Measurements from ENCODE around the gene CACNA1C. TPM values are rescaled to one million over a fixed set of nuclear protein-coding genes. Genes with fewer than 3 reads are reported as not detected.

CACNA1C gene
- total RNA-seq, 4 donors from 2014 or later, result 44.1 to 104 (median 49.4) TPM

DNA sequence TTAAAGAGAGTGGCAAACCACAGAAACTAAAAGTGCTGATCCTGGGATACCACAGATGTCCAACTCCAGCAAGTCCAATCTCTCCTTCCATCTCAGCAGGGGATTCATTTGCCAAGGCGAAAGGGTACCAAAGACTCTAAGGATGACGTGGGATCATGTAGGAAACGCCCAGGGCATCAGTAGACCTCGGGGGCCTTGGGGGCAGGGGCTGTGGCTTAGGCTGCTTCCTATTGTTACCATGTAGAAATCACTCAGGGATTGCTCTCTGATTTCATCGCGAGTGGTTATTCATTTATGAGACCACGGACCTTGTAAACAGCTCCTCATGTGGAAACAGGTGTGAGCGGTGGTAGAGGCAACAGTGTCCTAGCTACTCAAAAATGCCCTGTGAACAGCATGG, 592.7 kb downstream of the CACNA1C start:
- Histone ChIP-seq H3K36me3 (peaks cover 0 to 5% (median 2%) of the 10 kb centered on the region in 4 donors), H3K27ac (replicated peaks in 1 of 4) (no peak overlapping the region), H3K9me3 (no peaks in the 10 kb centered on the region), H3K4me1 (peaks cover 15 to 47% (median 34%) of the 10 kb centered on the region in 4 donors), H3K4me3 (no peak overlapping the region), H3K27me3 (no peaks in the 10 kb centered on the region)
- intact Hi-C loops (cut with DNase I), result no loop called here
- TF ChIP-seq POLR2AphosphoS5 (IDR thresholded peaks at IDR 0.05) (no peak), POLR2A (IDR thresholded peaks at IDR 0.05; ENCODE audit: low read depth) (no peak), EP300 (IDR thresholded peaks at IDR 0.05) (no peak)
- TF ChIP-seq, protein P1, sequence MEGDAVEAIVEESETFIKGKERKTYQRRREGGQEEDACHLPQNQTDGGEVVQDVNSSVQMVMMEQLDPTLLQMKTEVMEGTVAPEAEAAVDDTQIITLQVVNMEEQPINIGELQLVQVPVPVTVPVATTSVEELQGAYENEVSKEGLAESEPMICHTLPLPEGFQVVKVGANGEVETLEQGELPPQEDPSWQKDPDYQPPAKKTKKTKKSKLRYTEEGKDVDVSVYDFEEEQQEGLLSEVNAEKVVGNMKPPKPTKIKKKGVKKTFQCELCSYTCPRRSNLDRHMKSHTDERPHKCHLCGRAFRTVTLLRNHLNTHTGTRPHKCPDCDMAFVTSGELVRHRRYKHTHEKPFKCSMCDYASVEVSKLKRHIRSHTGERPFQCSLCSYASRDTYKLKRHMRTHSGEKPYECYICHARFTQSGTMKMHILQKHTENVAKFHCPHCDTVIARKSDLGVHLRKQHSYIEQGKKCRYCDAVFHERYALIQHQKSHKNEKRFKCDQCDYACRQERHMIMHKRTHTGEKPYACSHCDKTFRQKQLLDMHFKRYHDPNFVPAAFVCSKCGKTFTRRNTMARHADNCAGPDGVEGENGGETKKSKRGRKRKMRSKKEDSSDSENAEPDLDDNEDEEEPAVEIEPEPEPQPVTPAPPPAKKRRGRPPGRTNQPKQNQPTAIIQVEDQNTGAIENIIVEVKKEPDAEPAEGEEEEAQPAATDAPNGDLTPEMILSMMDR (IDR thresholded peaks at IDR 0.05), result no peak
- no peak for DNase-seq (ENCODE audit: extremely low spot score)
- 88% methylated on average over 8 of the region's 8 CpGs for WGBS

DNA sequence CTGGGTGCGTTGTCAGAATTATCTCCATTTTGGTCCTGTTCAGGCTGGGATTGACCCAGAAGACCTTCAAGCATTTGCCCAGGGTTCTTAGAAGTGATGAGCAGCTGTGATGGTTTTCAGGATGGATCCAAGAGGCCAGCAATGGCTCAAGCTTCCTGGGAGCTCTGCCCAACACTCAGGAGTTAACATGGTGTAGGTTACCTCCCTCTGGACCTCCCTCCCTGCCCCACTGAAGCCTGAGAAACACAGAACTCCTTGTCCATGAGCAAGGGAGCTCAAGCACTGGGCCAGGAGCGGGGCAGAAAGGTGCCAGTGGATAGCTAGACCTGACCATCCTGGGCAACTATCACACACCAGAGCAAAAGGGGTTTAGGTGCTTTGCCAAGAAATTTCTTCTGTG, 593.6 kb downstream of the CACNA1C start:
- H3K36me3 ChIP-seq, result peaks cover 0 to 10% (median 4%) of the 10 kb centered on the region in 4 donors
- no peaks in the 10 kb centered on the region for H3K27me3 ChIP-seq
- intact Hi-C loops (cut with DNase I), result no loop called here
- 91% methylated on average over 2 of the region's 2 CpGs for WGBS
- no peak overlapping the region for H3K4me3 ChIP-seq
- H3K27ac ChIP-seq (replicated peaks in 1 of 4), result no peak overlapping the region
- H3K9me3 ChIP-seq, result no peaks in the 10 kb centered on the region
- H3K4me1 ChIP-seq, result peaks cover 8 to 44% (median 26%) of the 10 kb centered on the region in 4 donors
- TF ChIP-seq POLR2A (IDR thresholded peaks at IDR 0.05; ENCODE audit: low read depth) (no peak), POLR2AphosphoS5 (IDR thresholded peaks at IDR 0.05) (no peak), EP300 (IDR thresholded peaks at IDR 0.05) (no peak)
- TF ChIP-seq, protein P1 (IDR thresholded peaks at IDR 0.05), result no peak
- no peak for DNase-seq (ENCODE audit: extremely low spot score)

DNA sequence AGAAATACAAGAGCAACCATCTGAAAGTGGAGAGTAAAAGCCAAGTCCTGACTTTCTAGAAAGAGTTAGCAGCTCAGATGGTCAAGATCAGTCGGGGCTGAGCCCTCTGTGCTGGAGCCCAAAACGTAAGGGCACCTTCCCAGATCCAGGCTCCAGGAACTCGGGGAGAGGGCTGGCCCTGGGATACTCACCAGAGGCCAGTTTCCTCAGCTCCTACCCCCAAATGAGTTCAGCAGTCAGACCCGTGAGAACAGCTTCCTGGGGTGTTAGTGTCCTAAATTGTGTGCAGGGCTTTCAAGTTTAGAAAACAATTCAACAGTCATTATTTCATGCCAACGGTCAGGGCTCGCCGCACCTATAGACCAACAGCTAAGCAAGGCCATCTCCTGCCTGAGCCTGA, 594.4 kb downstream of the CACNA1C start:
- WGBS, result 86% methylated on average over 6 of the region's 7 CpGs
- Histone ChIP-seq H3K4me1 (peaks cover 0 to 37% (median 22%) of the 10 kb centered on the region in 4 donors), H3K27ac (replicated peaks in 1 of 4) (no peak overlapping the region), H3K9me3 (no peaks in the 10 kb centered on the region), H3K27me3 (no peaks in the 10 kb centered on the region), H3K36me3 (peaks cover 0 to 17% (median 12%) of the 10 kb centered on the region in 4 donors), H3K4me3 (no peak overlapping the region)
- intact Hi-C loops (cut with DNase I), result no loop called here
- DNase-seq (ENCODE audit: extremely low spot score), result no peak
- TF ChIP-seq, protein P1 (IDR thresholded peaks at IDR 0.05), result no peak
- no peak for TF ChIP-seq POLR2A (IDR thresholded peaks at IDR 0.05; ENCODE audit: low read depth)
- no peak for TF ChIP-seq EP300 (IDR thresholded peaks at IDR 0.05)
- no peak for TF ChIP-seq POLR2AphosphoS5 (IDR thresholded peaks at IDR 0.05)

DNA sequence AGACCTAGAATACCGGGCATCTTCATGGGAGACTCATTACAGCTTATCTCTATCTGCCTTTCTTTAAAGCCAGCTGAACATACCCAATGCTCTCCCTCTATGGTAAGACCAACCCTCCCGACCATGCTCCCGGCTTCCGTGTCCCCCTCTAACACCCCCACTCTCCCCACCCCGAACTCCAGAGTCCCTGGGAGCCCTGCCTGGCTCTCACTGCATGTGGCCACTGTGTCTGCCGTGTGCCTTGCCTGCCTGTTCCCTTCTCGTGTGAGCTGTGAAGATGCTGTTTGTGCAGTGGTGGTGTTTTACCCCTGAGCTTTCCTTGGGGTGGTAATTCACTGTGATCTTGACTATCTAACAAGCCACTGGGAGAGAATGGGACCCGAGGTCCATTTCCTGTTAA, 595.6 kb downstream of the CACNA1C start:
- 88% methylated on average over 8 of the region's 8 CpGs for WGBS
- H3K27ac ChIP-seq (replicated peaks in 1 of 4), result no peak overlapping the region
- H3K27me3 ChIP-seq, result no peaks in the 10 kb centered on the region
- H3K4me1 ChIP-seq, result peaks cover 0 to 37% (median 22%) of the 10 kb centered on the region in 4 donors
- peaks cover 4 to 26% (median 23%) of the 10 kb centered on the region in 4 donors for H3K36me3 ChIP-seq
- no peak overlapping the region for H3K4me3 ChIP-seq
- intact Hi-C loops (cut with DNase I), result no loop called here
- no peaks in the 10 kb centered on the region for H3K9me3 ChIP-seq
- TF ChIP-seq EP300 (IDR thresholded peaks at IDR 0.05), result no peak
- no peak for DNase-seq (ENCODE audit: extremely low spot score)

DNA sequence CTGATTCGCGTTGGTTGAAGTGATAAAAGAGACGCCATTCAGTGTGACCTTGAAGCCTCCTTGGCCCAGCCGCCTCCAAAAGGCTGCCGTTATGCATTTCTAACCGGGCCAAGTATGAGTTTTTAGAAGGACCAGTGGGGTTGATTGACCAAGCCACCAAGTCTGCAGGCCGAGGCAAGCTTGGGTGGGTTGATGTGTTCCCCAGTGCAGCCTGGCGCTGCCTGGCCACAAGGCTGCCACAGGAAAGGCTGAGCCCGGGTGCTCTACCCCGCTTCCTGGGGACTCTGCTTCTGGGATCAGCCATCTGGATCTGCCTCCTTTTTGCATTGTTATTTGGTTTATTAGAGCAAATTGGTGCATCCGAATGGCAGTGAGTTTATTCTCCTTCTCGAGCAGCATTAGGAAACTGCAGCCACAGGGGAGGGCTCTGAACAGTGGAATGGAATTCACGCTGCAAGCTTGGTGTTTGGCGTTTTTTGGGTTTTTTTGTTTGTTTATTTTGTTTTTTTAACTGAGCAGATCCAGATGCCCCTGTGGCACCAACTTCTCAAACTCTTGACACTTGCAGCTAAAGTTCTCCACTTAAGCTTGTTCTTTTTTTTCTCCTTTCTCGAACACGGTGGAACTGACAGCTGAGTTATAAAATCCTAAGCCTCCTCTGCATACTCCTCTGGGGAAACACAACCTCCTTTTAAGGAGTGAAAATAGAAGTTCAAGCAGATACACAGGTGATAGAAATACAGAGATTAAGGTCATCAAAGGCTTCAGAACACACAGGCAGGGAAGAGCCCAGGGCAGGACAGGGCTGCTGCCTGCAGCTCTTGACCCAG, 596.6 kb downstream of the CACNA1C start:
- H3K4me3 ChIP-seq, result no peak overlapping the region
- no peak overlapping the region for H3K27ac ChIP-seq (replicated peaks in 1 of 4)
- 66% methylated on average over 11 of the region's 16 CpGs for WGBS
- intact Hi-C loops (cut with DNase I), result no loop called here
- DNase-seq (ENCODE audit: extremely low spot score), result no peak
- H3K9me3 ChIP-seq, result no peaks in the 10 kb centered on the region
- peaks cover 0 to 33% (median 20%) of the 10 kb centered on the region in 4 donors for H3K4me1 ChIP-seq
- no peaks in the 10 kb centered on the region for H3K27me3 ChIP-seq
- peaks cover 4 to 36% (median 33%) of the 10 kb centered on the region in 4 donors for H3K36me3 ChIP-seq
- no peak for TF ChIP-seq POLR2A (IDR thresholded peaks at IDR 0.05; ENCODE audit: low read depth)
- TF ChIP-seq, protein P1 (IDR thresholded peaks at IDR 0.05), result no peak
- TF ChIP-seq EP300 (IDR thresholded peaks at IDR 0.05), result no peak
- no peak for TF ChIP-seq POLR2AphosphoS5 (IDR thresholded peaks at IDR 0.05)
